H1 (cell line): ENCODE data around the gene QSOX2. TPM values are rescaled to one million over a fixed set of nuclear protein-coding genes. Genes with fewer than 3 reads are reported as not detected.

Experiments
- TBP ChIP-seq: IDR thresholded peaks from 2 replicates; pipeline ENCODE4 v1.6.1; 2011; ENCODE audit warnings: low read depth, low read length, improper control_type of control experiment
- polyA plus RNA-seq, 7 experiments: library from polyadenylated mRNA; depleted of rRNA in 3 of 7; stranded (reverse) in 5 of 7; unstranded in 2 of 7; fragments of >200 nt in 5 of 7; fragments of 200-250 nt in 2 of 7; gene quantifications; 1 replicate in 5 of 7; 2 replicates in 1 of 7; 4 replicates in 1 of 7; pipeline versions ENCODE4 v1.2.1 to v1.2.3, GENCODE V29; 2011 to 2013; ENCODE audit warnings: missing spikeins in 2 of 7, mixed read lengths in 2 of 7
- total RNA-seq: library from RNA; stranded (reverse); fragmentation: NEBNext Ultra II Directional; extraction: Animal tissue kit (Norgen Biotek cat#: 25700); gene quantifications from 2 replicates; pipeline ENCODE4 v1.2.1, GENCODE V29; 2021

QSOX2 gene
- total and polyA plus RNA-seq, 2 of the 8 experiments (the other 6 are each of a cell fraction or from before 2014, with no cell fraction given) = 18.0 to 28.6 TPM

DNA sequence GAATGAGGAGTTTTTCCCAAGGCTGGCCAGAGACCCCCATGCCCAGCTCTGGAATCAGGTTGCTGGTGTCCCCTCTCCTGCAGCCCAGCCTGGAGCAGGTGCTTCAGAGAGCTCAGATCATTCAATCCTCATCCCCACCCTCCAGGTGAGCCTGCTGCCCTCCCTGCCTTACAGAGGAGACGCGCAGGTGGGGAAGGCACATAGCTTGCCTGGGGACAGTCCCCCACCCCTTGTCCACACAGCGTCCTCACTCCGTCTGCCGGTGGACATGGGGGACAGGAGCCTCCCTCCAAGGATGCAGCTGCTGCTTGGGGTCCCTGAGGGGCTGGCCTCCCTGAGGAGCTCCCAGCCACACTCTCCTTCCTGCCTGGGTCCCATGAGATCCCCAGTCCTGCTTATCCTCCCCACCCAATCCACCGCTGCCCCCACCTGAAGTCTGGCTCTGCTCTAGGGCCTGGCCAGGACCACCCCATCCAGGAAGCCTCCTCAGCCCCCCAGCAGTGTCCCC is 17.1 kb upstream of the QSOX2 start (continued):
- TF ChIP-seq TBP = no peak
